Esophagus muscularis mucosa (tissue), 4 donors: ENCODE measurements around the gene SMARCA1. TPM values are rescaled to one million over a fixed set of nuclear protein-coding genes. Genes with fewer than 3 reads are reported as not detected.

Source experiments
- DNase-seq: peaks from one replicate; pipeline ENCODE4 v3.0.0-alpha.2; 2017; ENCODE audit errors: extremely low spot score
- H3K27ac ChIP-seq, 4 donors: fragments of 200-600 bp; sonication (generic); replicated peaks in 1 of 4; 1 replicate in 3 of 4; 2 replicates in 1 of 4; pipeline ENCODE4 v1.5.1; 2016 to 2019; ENCODE audit warnings: mild to moderate bottlenecking in 1 of 4
- H3K27me3 ChIP-seq, 4 donors: fragments of 200-600 bp; sonication (generic); one replicate each; pipeline versions ENCODE4 v1.5.1 to v1.6.0; 2016 to 2019
- H3K36me3 ChIP-seq, 4 donors: fragments of 200-600 bp; sonication (generic); one replicate each; pipeline ENCODE4 v1.5.1; 2016 to 2019
- H3K4me1 ChIP-seq, 4 donors: fragments of 200-600 bp; sonication (generic); one replicate each; pipeline ENCODE4 v1.5.1; 2016 to 2019
- H3K4me3 ChIP-seq, 4 donors: fragments of 200-600 bp; sonication (generic); 1 replicate in 2 of 4; 2 replicates in 2 of 4; pipeline ENCODE4 v1.5.1; 2016 to 2019; ENCODE audit warnings: mild to moderate bottlenecking in 4 of 4, moderate library complexity in 1 of 4
- H3K9me3 ChIP-seq, 4 donors: fragments of 200-600 bp; sonication (generic); 1 replicate in 3 of 4; 2 replicates in 1 of 4; pipeline ENCODE4 v1.5.1; 2016 to 2019
- EP300 ChIP-seq: sonication (generic); formaldehyde crosslinking; IDR thresholded peaks from one replicate; pipeline ENCODE4 v1.6.1; 2017; ENCODE audit warnings: antibody characterized with exemption
- POLR2A ChIP-seq: fragments of 450-650 bp; IDR thresholded peaks from one replicate; pipeline ENCODE4 v1.6.1; 2017; ENCODE audit warnings: antibody characterized with exemption, moderate library complexity, mild to moderate bottlenecking, low read depth
- POLR2AphosphoS5 ChIP-seq, 2 donors: sonication (generic); formaldehyde crosslinking; IDR thresholded peaks; one replicate each; pipeline ENCODE4 v1.6.1; 2017; ENCODE audit warnings: antibody characterized with exemption in 2 of 2
- WGBS: methylation state at CpG from one replicate; pipeline ENCODE4 v1.1.5; 2018; 5-methylcytosine and 5-hydroxymethylcytosine counted together
- intact Hi-C: fragments of 100-400 bp; cut with DNase I; formaldehyde crosslinking; loops from one replicate; pipeline ENCODE4 v1.15.1; 2023
- small RNA-seq, 3 donors: library from RNA; depleted of rRNA; stranded (forward); fragments of <200 nt; gene quantifications; one replicate each; pipeline ENCODE3, GENCODE V24; 2016
- total RNA-seq, 4 donors: library from RNA; depleted of rRNA; stranded (reverse); fragments of >200 nt; gene quantifications; one replicate each; pipeline versions ENCODE4 v1.1.0 to v1.2.1, GENCODE V29; 2016
- TF ChIP-seq, protein P1 (sequence below), 3 experiments: fragments of 200-600 bp in 2 of 3; fragments of 450-650 bp in 1 of 3; sonication (generic) in 2 of 3; IDR thresholded peaks; one replicate each; pipeline ENCODE4 v1.5.1; 2017 to 2019; ENCODE audit warnings: antibody characterized with exemption in 3 of 3, mild to moderate bottlenecking in 2 of 3, moderate library complexity in 1 of 3

The SMARCA1 gene
- total RNA-seq, 4 donors from 2014 or later, result 52.2 to 60.6 (median 55.7) TPM

DNA sequence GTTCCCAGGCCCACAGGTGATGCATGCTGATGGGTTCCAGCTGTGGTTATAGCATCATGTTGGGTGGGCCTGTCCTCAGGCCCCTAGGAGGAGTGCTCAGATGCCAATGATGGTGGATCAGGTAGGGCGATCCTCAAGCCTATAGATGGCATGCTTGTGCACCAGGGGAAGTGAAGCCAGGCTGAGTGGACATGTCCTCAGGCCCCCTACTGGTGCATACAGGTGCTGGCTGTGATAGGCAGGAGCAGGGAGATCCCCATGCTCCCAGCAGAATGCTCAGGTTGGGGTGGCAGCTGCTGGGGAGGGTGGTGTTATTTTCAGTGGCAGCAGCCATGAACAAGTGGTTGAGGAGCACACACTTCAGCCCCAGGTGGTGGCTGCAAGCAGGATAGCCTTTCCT lies 96.0 kb downstream of the SMARCA1 start:
- Histone ChIP-seq H3K4me3 (no peak overlapping the region), H3K27ac (no peak overlapping the region), H3K36me3 (peaks cover 0 to 15% (median 11%) of the 10 kb centered on the region in 4 donors), H3K27me3 (no peaks in the 10 kb centered on the region), H3K9me3 (peaks cover 0 to 9% (median 0%) of the 10 kb centered on the region in 4 donors), H3K4me1 (no peaks in the 10 kb centered on the region)
- DNase-seq, result no peak
- 57% methylated on average over 1 of the region's 1 CpG for WGBS
- no peak for TF ChIP-seq POLR2AphosphoS5 (IDR thresholded peaks at IDR 0.05)
- no peak for TF ChIP-seq POLR2A
- no peak for TF ChIP-seq EP300
- TF ChIP-seq, protein P1, sequence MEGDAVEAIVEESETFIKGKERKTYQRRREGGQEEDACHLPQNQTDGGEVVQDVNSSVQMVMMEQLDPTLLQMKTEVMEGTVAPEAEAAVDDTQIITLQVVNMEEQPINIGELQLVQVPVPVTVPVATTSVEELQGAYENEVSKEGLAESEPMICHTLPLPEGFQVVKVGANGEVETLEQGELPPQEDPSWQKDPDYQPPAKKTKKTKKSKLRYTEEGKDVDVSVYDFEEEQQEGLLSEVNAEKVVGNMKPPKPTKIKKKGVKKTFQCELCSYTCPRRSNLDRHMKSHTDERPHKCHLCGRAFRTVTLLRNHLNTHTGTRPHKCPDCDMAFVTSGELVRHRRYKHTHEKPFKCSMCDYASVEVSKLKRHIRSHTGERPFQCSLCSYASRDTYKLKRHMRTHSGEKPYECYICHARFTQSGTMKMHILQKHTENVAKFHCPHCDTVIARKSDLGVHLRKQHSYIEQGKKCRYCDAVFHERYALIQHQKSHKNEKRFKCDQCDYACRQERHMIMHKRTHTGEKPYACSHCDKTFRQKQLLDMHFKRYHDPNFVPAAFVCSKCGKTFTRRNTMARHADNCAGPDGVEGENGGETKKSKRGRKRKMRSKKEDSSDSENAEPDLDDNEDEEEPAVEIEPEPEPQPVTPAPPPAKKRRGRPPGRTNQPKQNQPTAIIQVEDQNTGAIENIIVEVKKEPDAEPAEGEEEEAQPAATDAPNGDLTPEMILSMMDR (IDR thresholded peaks at IDR 0.05), result no peak
- intact Hi-C loops, result no loop called here

DNA sequence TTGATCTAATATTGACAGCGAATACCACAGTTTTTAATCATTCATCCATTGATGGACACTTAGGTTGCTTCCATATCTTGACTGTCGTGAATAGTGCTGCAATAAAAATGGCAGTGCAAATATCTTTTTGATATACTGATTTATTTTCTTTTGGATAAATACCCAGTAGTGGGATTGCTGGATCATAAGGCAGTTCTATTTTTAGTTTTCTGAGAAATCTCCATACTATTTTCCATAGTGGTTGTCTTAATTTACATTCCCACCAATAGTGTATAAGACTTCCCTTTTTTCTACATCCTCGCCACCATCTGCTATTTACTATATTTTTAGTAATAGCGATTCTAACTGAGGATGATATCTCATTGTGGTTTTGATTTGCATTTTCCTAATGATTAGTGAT lies 100.1 kb downstream of the SMARCA1 start:
- intact Hi-C loops, result no loop called here
- Histone ChIP-seq H3K27ac (no peak overlapping the region), H3K4me1 (no peaks in the 10 kb centered on the region), H3K9me3 (peaks cover 0 to 25% (median 0%) of the 10 kb centered on the region in 4 donors), H3K4me3 (no peak overlapping the region), H3K36me3 (peaks cover 0 to 15% (median 11%) of the 10 kb centered on the region in 4 donors), H3K27me3 (no peaks in the 10 kb centered on the region)
- 74% methylated on average over 4 of the region's 4 CpGs for whole genome bisulfite sequencing
- TF ChIP-seq EP300 (no peak), POLR2A (no peak), POLR2AphosphoS5 (IDR thresholded peaks at IDR 0.05) (no peak)
- TF ChIP-seq, protein P1 (IDR thresholded peaks at IDR 0.05), result no peak
- DNase-seq, result no peak

DNA sequence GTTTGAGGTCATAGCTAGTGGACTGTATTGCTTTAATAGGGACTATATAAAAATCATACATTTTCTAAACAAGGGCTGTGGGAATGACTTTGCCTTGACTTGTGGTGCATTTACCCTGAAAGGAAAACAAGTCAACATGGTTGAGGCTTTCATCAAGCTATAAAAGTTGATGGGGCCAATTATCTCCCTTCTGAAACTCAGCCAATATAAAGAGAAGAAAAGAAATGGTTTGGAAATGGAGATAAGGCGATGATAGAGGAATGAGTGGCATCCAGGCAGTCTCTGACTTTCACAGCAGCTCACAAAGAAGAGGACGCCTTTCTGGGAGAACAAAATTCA lies 118.7 kb downstream of the SMARCA1 start:
- TF ChIP-seq POLR2AphosphoS5 (IDR thresholded peaks at IDR 0.05), result no peak
- TF ChIP-seq EP300, result no peak
- TF ChIP-seq, protein P1 (IDR thresholded peaks at IDR 0.05), result no peak
- no peak for TF ChIP-seq POLR2A
- no peak for DNase-seq
- Histone ChIP-seq H3K9me3 (no peaks in the 10 kb centered on the region), H3K27ac (no peak overlapping the region), H3K4me1 (no peaks in the 10 kb centered on the region), H3K27me3 (no peaks in the 10 kb centered on the region), H3K36me3 (no peaks in the 10 kb centered on the region), H3K4me3 (no peak overlapping the region)
- WGBS, result 57% methylated on average over 2 of the region's 2 CpGs
- intact Hi-C loops, result no loop called here

DNA sequence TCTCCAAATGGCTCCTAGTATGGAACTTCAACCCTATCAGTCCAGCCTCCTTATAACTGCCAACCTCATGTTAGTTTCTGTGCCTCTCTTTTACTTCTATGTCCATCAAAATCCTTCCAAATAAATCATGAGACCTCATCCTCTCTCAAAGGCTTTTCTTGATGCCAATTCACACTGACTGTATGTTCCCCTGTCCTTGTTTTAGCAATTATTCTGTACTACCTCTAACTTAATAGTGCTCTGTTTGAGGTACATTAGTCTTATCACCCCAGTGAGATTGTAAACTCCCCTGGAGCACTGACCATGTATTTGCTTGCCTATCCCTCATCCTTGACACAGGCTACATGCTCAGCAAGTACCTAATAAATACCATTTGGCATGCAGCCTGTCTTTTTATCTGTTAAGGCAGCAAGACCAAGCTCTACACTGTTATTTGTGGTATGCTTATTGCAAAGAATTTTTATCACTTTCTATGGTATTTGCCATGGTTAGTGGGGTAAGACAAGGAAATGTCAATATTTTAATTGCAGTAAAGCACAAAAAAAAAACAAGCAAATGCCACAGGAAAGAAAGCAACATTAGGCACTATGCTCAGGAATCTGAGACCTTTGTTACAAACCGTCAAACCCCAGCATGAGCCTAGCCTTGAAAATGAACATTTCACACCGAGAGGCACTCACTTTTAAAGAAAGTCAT lies 119.2 kb downstream of the SMARCA1 start:
- no peak overlapping the region for H3K4me3 ChIP-seq
- no peaks in the 10 kb centered on the region for H3K27me3 ChIP-seq
- no peaks in the 10 kb centered on the region for H3K4me1 ChIP-seq
- WGBS, result 55% methylated on average over 2 of the region's 2 CpGs
- no peak for DNase-seq
- no peaks in the 10 kb centered on the region for H3K36me3 ChIP-seq
- intact Hi-C loops, result no loop called here
- TF ChIP-seq POLR2AphosphoS5 (IDR thresholded peaks at IDR 0.05) (no peak), POLR2A (no peak), EP300 (no peak)
- TF ChIP-seq, protein P1 (IDR thresholded peaks at IDR 0.05), result no peak
- no peak overlapping the region for H3K27ac ChIP-seq
- no peaks in the 10 kb centered on the region for H3K9me3 ChIP-seq

Small RNA genes within 50 kb of the gene (small RNA-seq; reads per million reads assigned to genes)
- gene RF01169, result 0 reads per million in 3 donors
- gene RNA5SP513, result 7.8 to 32.8 (median 8.3) reads per million in 3 donors
- 0 reads per million in 3 donors for gene RPS26P56

Other genes starting within 250 kb of the SMARCA1 start
- gene OCRL, start 16.8 kb upstream of the SMARCA1 start, total RNA-seq, result 10 to 100 TPM; 41.1 to 62.3 (median 59.8) TPM
- under 1 TPM; 0.42 to 0.99 (median 0.78) TPM for gene APLN, start 131.5 kb upstream of the SMARCA1 start, total RNA-seq
- gene XPNPEP2, start 215.5 kb upstream of the SMARCA1 start, total RNA-seq, result 10 to 100 TPM in 1 of 4 donors, 1 to 10 TPM in 3; 3.3 to 14.4 (median 5.0) TPM